GM12892 (cell line): ENCODE measurements around the gene CERT1.
"Not testable (repeated sequence)": the region's sequence is repeated elsewhere in the genome, so short reads cannot be mapped to it uniquely, and the experiment has no call there.

ENCODE experiments used
- DNase-seq: peaks from one replicate; pipeline ENCODE4 v3.0.0; 2011; ENCODE audit not compliant: insufficient read length
- FAIRE-seq: peaks from 2 replicates; lab custom pipeline; 2011; peaks lifted over from hg19 to GRCh38; lab: Jason Lieb, UNC
- POLR2A ChIP-seq: IDR thresholded peaks from 2 replicates; pipeline ENCODE4 v1.6.1; 2011; ENCODE audit warnings: low read depth, low read length, control low read depth
- POLR2AphosphoS5 ChIP-seq: IDR thresholded peaks from 2 replicates; pipeline ENCODE4 v1.6.1; 2011; ENCODE audit warnings: low read depth, low read length, control low read depth
- TAF1 ChIP-seq: IDR thresholded peaks from 2 replicates; pipeline ENCODE4 v1.6.1; 2011; ENCODE audit warnings: low read depth, mild to moderate bottlenecking, control low read depth, low read length, borderline replicate concordance

CERT1 gene

GRCh38 chr5:75522542-75522941 lies 11.1 kb upstream of the CERT1 start:
- TF ChIP-seq TAF1 (no peak), POLR2A (no peak), POLR2AphosphoS5 (no peak)
- no peak for DNase-seq
- no peak for FAIRE-seq

- DNase-seq (no peak), FAIRE-seq (no peak)
- TF ChIP-seq POLR2AphosphoS5 (no peak), POLR2A (no peak), TAF1 (no peak)
Observed at GRCh38 chr5:75522025-75522424, 10.6 kb upstream of the CERT1 start.

GRCh38 chr5:75521195-75521594 lies 9.8 kb upstream of the CERT1 start:
- DNase-seq (no peak), FAIRE-seq (no peak)
- no peak for TF ChIP-seq POLR2A
- TF ChIP-seq TAF1 = no peak
- TF ChIP-seq POLR2AphosphoS5 = no peak

GRCh38 chr5:75519761-75520160 lies 8.3 kb upstream of the CERT1 start:
- TF ChIP-seq POLR2AphosphoS5 = no peak
- TF ChIP-seq POLR2A = no peak
- no peak for TF ChIP-seq TAF1
- DNase-seq (no peak), FAIRE-seq (no peak)

GRCh38 chr5:75514323-75514722 lies 2.9 kb upstream of the CERT1 start:
- TF ChIP-seq TAF1 = no peak
- no peak for TF ChIP-seq POLR2AphosphoS5
- TF ChIP-seq POLR2A = no peak
- DNase-seq = no peak
- peak; percentile 64 for FAIRE-seq

- FAIRE-seq (peak; percentile 51), DNase-seq (no peak)
- no peak for TF ChIP-seq TAF1
- no peak for TF ChIP-seq POLR2AphosphoS5
- TF ChIP-seq POLR2A = no peak
Observed at GRCh38 chr5:75513841-75514240, 2.4 kb upstream of the CERT1 start.

GRCh38 chr5:75512383-75513074 lies 1.1 kb upstream of the CERT1 start:
- no peak for TF ChIP-seq POLR2AphosphoS5
- TF ChIP-seq TAF1 = no peak
- no peak for TF ChIP-seq POLR2A
- FAIRE-seq = peak; percentile 44
- DNase-seq = no peak

- FAIRE-seq (peak; percentile 73), DNase-seq (no peak)
- no peak for TF ChIP-seq POLR2AphosphoS5
- no peak for TF ChIP-seq TAF1
- TF ChIP-seq POLR2A = no peak
Observed at GRCh38 chr5:75510836-75511434, 494 bp downstream of the CERT1 start.

GRCh38 chr5:75510417-75510835 lies 1.0 kb downstream of the CERT1 start:
- DNase-seq = no peak

GRCh38 chr5:75509956-75510355 lies 1.5 kb downstream of the CERT1 start:
- FAIRE-seq (no peak), DNase-seq (no peak)
- TF ChIP-seq POLR2AphosphoS5 = no peak

More at GRCh38 chr5:75510417-75510835, 1.0 kb downstream of the CERT1 start:
- peak; percentile 67 for FAIRE-seq
- TF ChIP-seq POLR2AphosphoS5 (no peak), TAF1 (no peak), POLR2A (no peak)

GRCh38 chr5:75509546-75509945 lies 1.9 kb downstream of the CERT1 start:
- peak; percentile 14 for FAIRE-seq
- DNase-seq = no peak
- no peak for TF ChIP-seq TAF1
- no peak for TF ChIP-seq POLR2AphosphoS5
- TF ChIP-seq POLR2A = no peak

GRCh38 chr5:75507841-75508240 lies 3.6 kb downstream of the CERT1 start:
- TF ChIP-seq POLR2A = no peak
- no peak for TF ChIP-seq TAF1
- TF ChIP-seq POLR2AphosphoS5 = no peak
- DNase-seq (no peak), FAIRE-seq (no peak)

- FAIRE-seq, DNase-seq: not testable (repeated sequence)
Observed at GRCh38 chr5:75505112-75505511, 6.3 kb downstream of the CERT1 start.

- not testable (repeated sequence) for DNase-seq, FAIRE-seq
Observed at GRCh38 chr5:75498875-75499274, 12.6 kb downstream of the CERT1 start.
